ENCODE measurements around the gene STUM.
"Not testable (repeated sequence)": the region's sequence is repeated elsewhere in the genome, so short reads cannot be mapped to it uniquely, and the experiment has no call there.

The STUM gene

DNA sequence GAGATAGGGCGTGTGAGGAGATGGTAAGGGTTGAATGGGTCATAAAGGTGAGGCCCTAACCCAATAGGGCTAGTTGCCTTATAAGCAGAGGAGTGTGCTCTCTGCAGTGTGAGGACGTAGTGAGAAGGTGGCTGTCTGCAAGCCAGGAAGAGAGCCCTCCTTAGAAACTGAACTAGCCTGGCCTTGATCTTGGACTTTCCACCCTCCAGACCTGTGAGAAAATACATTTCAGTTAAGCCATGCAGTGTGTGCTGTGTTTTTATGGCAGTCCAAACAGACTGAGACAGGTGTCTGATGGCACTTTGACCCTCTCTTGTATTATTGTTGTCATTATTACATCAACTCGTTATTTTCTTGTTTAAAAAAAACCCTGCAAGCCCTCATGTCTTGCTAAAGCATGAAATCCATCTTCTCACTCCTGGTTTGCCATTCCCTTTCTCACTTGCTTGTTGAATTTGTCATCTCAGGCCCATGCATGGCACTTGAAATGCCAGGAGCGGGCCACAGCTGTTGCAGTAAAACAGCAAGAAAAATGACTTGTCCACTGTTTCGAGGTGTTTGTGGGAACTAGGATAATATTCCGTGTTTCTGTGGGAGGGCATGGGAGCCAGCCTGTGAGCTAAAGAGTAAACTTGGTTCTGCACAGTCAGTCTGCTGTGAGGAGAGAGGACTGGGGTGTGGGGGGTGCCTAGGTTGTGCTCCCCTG is 78.6 kb downstream of the STUM start:
- no peak for DNase-seq (ENCODE audit: low read depth)

DNA sequence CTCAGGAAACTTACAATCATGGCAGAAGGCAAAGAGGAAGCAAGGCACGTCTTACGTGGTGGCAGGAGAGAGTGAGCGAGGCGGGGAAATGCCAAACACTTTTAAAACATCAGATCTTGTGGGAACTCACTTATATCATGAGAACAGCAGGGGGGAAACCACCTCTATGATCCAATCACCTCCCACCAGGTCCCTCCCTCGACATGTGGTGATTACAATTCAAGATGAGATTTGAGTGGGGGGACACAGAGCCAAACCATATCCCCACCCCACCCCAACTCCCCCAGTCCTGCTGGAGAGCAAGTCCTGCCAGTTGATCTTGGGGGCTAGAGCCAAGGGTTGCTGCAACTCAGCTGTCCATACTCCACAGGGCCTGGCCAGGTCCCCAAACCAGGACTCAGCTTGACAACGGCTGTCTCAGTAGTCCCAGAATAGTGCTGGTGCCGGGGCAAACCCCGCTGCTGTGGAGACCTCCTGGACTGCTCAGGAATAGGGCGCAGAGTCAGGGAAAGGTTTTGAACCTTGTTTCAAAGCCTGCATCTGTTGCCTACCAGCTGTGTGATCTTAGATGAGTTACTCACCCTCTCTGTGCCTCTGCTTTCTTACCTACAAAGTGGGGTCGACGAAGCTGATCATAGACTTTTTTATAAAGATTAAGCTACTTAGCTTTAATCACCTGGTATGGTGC is 79.5 kb downstream of the STUM start:
- no peak for DNase-seq (ENCODE audit: low read depth)

DNA sequence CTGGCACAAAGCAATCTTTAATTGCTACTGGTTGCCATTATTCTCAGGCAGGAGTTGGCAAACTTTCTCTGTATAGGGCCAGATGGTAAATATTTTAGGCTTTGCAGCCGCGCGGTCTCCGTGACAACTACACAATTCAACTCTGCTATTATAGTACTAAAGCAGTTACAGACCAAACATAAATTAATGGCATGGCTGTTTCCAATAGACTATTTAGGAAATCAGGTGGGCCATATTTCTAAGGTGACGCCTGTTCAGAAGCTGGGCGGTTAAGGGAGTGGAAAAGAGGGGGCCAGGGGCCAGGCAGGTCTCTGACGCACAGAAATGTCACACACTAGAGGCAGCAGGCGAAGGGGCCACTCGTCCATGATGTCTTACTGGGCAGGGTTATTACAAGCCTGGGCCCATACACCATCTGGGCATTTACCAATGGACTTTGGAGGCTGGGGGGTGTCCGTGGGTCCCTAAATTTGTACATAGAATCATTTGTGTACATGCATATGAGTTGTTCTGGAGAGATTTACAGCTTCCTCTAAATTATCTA is 80.1 kb downstream of the STUM start:
- no peak for DNase-seq (ENCODE audit: low read depth)

DNA sequence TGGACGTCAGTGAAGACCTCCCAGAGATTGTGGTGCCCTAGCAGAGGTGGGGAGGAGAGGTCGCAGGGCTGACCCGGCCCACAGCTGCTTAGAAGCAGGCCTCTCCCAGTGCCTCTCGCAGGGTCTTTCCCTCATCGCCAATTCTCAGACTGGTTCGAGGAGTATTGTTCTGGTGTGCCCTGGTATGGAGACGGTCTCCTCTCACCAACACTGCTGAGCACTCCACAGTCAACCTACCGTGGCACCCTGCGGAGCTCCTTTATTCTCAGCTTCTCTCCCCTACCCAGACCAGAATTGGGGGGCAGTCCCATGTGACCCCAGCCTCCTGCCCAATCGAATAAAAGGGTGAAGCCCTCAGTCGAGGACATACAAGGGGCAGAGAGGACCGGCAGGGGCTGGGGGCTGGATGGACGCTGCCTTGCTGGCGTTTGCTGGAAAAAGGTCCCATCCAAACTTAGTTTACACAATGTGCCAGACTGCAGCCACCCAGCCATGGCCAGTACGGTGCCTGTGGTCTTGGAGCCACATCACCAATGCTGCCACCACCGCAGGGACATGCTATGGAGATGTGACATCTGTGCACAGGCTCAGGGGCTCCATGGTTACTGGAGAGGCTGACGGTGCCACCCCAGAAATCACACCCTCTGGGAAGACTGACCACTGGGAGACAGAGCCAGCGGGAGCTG is 80.8 kb downstream of the STUM start:
- DNase-seq (ENCODE audit: low read depth), result no peak

DNA sequence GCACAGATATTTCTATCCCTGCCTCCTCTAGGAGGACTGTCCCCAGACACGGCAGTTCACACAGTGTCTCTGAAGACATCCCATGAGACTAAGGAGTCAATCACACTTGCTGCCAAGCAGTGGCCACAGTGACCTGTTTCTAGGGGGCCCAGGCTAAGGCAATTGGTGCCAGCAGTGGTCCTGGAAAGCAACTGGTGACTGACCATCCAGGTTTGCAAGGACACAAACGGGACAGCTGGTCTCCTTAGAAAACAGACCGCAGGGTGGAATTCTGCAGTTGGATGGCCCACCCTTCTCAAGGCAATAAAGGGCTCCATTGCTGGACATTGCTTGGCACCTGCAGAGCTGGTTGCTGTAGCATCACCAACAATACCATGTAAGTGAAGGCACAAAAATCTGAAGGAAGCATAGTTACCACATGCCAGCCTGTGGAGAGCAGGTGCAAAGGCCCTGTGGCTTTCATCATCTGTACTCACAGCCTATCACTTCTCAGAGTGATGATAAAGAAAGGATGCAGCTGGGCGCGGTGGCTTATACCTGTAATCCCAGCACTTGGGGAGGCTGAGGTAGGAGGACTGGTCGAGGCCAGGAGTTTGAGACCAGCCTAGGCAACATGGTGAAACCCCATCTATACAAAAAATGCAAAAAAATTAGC is 81.5 kb downstream of the STUM start:
- no peak for DNase-seq (ENCODE audit: low read depth)

DNA sequence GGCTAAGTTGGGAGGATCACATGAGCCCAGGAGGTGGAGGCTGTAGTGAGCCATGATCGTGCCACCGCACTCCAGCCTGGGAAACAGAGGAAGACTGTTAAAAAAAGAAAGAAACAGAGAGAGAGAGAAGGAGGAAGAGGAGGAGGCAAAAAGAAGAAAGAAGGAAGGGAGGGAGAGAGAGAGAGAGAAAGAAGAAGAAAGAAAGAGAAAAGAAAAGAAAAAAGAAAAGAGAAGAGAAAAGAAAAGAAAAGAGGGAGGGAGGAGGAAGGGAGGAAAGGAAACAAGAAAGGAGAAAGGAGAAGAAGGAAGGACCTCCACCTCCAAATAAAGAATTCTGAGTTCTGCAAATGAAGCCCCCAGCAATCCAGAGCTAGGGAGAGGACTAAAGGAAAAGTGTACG is 82.0 kb downstream of the STUM start:
- no peak for DNase-seq (ENCODE audit: low read depth)

DNA sequence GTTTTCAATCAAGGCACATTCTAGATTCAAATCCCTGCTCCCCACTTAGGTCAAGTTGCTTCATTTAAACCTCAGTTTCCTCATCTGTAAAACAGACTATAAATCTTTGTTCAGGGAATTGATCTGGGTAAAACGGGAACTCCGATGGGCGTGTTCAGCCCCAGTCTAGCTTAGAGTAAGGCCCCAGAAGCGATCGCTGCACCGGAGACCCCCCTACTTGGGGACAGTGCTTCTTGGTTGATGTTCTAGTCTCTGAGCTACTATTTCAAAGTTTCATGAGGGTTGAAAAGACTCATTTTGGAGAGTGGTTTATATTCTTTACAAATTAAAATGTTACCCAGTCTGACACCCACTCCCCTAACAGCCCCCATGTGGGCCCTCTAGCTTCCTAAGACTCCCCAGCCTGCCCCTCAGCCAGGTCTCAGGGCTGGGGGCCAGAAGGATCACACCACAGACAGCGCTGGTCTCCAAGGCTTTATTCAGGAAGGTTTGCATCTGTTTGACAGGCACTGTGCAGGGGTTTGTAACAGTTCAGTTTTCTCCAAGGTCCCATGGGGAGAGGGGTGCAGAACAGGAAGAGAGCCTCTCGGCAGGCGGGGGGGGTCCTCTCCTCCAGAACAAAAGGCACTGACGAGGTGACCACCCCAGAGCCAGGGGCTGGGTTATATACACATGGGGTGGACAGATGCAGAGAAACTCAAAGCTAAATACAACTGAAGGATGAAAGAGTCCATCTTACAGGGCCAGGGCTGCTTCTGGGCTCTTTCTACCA is 82.9 kb downstream of the STUM start:
- no peak for DNase-seq (ENCODE audit: low read depth)

DNA sequence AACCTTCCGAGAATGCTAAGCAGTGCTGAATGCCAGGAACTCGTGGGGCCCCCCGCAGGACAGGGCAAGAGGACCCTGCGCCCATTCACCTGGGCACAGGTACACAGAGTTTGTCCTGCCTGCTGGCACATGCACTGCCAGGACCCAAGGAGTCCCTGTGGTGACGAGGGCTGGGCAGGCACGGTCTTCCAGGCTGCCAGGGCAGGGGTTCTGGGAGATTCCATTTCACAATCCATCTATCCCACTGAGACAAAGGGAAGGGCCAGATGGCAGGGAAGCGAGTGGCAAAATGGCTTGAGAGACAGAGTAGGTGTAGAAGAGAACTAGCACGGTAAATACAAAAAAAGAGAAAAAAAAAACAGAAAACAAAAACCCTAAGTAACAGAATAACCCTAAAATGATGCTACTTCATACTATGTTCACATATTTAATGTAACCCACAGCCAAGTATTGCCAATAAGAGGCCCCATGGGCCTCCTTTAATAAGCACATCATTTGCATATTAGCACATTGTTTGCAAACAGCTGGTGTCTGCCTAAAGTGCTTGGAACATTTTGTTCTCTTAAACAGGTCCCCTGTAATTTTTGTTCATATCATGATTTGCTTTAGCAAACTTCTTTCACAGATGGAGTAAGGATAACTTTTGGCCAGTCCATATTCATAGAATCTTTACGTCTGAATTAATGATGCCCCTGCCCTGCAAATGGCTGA is 83.8 kb downstream of the STUM start:
- DNase-seq (ENCODE audit: low read depth), result no peak

DNA sequence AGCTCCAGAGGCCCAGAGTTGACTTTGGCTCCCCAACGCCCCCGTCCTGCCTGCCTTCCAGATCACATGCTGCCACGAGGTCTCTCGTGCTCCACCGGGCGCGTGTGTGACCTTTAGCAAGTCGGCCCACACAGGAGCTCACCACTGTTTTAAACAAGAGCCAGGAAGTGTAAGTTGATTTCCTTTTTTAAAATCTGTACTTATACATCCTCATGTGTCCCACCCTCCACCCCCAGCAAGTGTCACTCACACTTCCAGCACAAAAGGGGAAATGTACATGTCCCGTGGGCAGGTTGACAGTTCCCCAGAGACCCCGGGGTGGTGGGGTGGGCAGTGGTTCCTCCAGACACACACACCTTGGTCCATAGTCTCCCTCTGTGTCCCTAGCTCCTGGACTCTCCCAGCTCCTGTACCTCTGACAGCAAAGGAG is 84.4 kb downstream of the STUM start:
- no peak for DNase-seq (ENCODE audit: low read depth)

DNA sequence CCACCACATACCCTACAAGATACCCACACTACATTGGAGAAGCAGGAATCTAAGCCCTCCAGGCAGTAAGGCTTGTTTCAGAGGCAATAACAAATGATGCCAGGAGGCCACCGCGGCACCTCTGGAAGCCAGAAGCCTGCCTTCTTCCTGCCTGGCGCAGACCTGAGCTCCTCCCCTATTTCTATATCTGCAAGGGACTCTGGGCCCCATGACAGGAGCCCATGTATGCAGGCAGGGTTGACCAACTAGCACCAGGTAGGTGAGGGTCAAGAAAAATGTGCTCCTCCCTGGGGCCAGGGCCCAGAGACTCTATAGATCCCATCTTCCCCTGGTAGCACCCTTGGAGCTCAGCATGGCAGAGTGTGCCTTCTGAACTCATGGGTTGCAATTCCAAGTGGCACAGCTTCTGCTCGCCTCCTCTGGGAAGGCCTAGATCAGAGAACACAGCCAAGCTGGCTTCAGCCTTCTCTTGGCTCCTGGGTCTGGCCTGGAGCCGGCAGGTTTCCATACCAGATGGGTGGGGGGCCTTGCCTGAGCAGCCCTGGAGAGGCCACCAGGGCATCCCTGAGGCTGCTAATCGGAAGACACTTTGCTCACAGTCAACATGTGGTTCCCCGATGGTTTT is 85.1 kb downstream of the STUM start:
- no peak for DNase-seq (ENCODE audit: low read depth)

DNA sequence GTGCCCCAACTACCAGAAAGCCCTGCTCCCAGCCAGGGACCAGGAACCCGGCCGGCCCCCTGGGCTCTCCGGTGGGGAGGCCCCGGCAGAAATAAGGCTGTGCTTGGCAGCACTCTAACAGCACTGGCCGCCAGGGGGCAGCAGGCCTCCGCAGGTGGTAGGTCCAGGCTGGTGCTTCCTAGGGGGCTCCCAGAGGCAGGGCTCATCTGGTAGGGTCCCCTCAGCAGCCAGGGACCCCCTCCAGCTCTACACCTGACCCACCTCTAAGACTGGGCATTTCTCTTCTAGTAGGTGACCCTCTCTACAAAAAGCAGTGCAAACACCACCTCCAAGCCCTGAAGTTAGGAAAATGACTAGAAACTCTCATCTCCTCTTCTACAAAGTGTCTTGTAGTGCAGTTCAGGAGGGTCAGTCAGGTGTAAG is 85.6 kb downstream of the STUM start:
- no peak for DNase-seq (ENCODE audit: low read depth)

DNA sequence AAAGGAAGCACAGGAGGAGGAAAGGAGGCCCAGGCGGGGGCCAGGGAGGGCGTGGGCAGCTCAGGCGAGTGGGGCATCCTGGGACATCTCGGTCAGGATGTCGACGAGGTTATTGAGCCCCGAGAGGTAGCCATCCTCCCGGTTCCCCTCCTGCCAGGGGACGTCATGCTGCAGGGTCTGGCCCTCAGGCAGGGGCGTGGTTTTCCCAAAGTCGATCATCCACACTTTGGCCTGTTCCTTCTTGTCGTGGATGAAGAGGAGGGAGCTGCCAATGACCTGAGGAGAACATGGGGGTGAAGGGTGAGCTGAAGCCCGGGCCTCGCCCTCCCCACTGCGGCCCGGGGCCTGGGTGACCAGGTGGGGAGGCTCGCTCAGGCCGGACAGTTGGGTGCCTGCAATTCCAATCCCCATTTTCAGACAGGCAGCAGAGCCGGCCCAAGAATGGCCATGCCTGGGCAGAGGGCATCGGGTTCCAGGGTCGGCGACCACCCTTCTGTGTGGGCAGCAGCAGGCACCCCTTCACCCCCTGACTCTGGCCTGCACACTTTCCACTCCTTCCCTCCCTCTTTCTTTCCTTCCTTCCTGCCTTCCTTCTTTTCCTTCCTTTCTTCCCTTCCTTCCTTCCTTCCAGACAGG is 86.2 kb downstream of the STUM start:
- no peak for DNase-seq (ENCODE audit: low read depth)

DNA sequence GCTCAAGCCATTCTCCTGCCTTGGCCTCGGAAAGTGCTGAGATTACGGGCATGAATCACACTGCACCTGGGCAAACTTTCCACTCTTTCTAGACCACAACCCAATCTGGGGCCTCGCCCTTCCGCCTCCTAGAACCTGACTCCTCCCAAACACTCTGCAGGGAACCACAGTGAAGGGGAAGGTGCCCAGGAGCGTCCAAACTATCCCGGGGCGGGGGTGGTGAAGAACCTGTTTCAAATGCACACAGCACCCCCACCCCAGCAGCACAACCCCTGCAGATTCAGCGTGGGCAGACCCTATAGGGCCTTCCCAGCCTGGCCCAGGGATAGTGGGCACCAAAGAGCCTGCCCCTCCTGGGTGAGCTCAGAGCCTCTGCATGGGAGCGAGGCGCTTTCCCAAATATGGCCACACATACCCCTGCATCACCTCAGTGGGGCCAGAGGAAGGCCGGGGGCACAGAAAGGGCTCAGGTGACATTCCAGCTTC is 86.9 kb downstream of the STUM start:
- no peak for DNase-seq (ENCODE audit: low read depth)

DNA sequence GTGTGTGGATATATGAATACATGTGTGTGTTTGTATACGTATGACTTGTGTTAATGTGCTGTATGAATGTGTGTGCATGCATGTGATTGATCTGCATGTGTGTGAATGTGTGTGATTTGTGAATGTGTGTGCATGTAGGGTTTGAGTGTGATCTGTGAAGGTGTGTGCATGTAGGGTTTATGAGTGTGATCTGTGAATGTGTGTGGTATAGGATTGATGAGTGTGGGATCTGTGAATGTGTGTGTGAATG is 88.2 kb downstream of the STUM start:
- DNase-seq (ENCODE audit: low read depth), result no peak

DNA sequence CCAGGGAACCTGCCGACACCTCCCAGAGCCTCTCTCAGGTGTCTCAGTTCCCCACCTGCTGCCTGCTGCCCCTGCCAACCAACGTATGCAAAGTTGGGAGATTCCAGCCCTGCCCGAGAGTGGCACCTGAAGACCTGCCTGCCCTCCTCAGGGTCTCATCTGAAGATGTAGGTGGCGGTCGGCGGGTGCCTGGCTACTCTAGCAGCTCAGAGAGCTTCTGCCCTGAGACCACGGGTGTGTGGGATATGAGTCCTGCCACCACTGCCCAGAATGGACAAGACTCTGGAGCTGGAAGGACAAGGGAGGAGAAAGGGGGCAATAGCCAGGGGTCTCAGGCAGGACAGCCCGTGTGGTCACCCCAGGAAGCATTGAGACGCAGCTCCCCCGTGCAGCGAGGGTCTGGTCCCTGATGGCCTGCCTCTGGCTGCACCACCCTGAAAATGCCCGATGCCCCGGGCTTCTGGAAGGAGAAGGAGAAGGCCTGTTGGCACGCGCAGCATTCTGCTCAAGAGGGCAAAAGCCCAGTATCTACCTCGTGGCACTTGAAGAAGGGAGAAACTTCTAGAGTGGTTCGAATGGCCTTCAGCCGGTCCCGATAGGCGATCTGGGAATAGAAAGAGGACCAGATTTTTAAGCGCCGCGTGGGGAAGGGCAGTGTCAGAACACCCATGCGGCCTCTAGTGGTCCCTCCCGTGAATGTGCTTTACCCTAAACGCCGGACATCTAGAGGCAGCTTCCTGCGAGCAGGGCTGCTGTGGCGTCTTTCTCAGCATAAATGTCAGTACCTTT is 88.8 kb downstream of the STUM start:
- no peak for DNase-seq (ENCODE audit: low read depth)

DNA sequence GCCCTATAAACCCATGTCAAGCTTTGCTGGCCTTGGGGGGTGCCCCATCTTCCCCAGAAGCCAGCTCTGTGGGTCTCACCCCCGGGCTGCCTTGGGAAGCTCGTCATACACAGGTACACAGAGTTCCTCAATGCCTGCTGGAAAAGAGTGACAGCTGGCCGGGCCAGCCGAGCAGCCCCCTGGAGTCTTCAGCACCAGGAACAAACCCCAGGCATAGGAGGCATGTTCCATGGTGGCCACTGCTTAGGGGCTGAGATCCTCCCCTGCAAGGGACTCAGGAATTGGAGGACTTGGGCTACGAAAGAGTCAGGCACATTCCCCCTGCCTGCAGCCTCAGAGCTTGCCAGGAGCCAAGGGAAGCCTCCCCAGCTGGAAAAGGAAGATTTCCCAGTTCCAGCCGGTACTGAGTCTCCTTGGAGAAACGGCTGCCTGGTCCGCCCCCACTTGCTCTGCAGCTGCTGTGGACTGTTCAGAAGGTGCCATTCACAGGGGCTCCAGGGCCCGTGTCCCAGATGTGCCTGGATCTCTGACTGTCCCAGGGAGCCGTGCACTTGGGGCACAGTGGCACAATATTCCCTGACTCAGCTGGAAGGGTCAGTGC is 89.5 kb downstream of the STUM start:
- DNase-seq (ENCODE audit: low read depth), result no peak

DNA sequence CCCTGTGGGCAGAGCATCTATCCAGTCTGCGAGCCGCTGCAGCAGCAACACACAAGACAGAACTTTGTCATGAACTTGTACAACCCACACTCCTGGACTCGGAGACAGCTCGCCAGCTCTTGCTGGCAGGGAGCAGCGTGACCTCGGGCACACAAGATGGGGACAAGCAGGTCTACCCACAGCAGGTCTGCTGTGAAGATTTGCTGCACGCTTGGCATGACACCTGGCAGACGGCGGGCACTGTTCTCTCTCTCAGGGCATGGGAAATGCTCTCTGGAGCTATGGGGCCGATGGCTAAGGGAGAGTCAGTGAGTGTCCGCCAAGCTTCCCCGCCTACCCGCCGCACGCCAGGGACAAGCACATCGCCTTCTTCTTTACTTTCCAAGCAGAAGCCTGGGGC is 90.0 kb downstream of the STUM start:
- DNase-seq (ENCODE audit: low read depth), result no peak

DNA sequence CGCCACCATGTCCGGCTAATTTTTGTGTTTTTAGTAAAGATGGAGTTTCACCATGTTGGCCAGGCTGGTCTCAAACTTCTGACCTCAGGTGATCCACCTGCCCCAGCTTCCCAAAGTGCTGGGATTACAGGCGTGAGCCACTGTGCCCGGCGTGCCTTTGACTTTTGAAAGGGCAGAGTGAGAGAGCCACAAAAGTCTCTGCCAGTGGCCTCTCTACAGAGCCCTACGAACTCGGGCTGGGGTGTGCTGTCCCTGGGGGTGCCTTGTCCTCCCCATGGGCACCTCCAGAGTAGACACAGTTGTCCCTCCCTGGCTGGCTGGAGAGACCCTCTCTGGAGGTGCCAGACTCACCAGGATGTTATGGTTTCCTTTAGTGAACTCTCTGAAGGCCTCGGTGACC is 90.6 kb downstream of the STUM start:
- DNase-seq (ENCODE audit: low read depth), result not testable (repeated sequence)

DNA sequence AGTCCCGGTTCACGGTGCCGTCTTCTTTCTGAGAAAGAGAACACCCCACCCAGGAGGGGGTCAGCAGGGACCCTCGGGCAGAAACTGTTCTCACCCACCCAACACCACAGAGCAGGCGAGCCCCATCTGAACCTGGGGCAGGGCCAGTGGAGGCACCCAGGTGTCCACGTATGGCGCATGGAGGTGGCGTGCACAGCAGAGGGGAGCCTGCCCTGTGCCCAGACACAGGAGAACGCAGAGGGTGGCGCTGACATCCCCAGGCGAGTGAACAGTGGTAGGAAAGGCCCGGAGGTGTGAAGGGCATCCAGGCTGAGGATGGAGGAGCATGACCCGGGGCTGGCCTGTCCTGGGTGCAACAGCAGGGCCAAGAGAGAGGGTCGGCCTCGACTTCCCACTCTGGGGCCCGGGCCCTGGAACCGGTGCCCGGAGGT is 91.1 kb downstream of the STUM start:
- DNase-seq (ENCODE audit: low read depth), result no peak

Measured in non-pigmented ciliary epithelial cell (primary cell).